ENCODE results near the gene CHST11. TPM values are rescaled to one million over a fixed set of nuclear protein-coding genes. Genes with fewer than 3 reads are reported as not detected.

Gene CHST11
- total and polyA plus RNA-seq, 2 of the 4 experiments (the other 2 are of a cell fraction), result 1.4 to 2.7 TPM

DNA sequence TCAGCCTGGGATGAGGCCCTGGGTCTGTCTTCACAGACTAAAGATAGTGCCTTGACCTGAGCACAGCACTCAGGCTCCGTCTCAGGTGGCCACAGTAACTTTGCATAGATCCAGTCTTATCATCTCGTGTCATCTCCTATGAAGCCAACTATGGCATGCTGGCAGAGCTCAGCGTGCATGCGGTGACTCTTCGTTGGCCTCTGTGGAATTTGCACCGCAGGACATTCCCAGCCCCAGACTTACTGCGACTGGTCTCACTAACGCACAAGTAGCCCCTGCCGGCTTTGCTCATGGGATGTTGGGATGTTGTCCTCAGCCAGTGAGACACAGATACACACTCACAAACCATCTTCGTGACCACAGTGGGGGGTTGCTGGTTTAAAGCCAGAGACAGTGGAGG, 199.6 kb downstream of the CHST11 start:
- Histone ChIP-seq H3K27ac (ENCODE audit: insufficient read depth, low read length) (no peak overlapping the region), H3K56ac (ENCODE audit: extremely low read depth, insufficient read depth, low read length) (no peak overlapping the region), H3K14ac (replicated peaks; ENCODE audit: low read depth, low read length) (no peak overlapping the region), H3K18ac (ENCODE audit: low read depth, low read length) (no peak overlapping the region), H3K9me3 (ENCODE audit: control insufficient read depth, insufficient read depth, low read length) (no peaks in the 10 kb centered on the region; the same call in 1 of the 2 replicates), H3K4me3 (ENCODE audit: insufficient read depth, low read depth, low read length) (no peak overlapping the region), H3K4ac (ENCODE audit: low read depth, low read length) (no peak overlapping the region), H3K23ac (ENCODE audit: low read depth, low read length) (no peak overlapping the region), H2AK9ac (replicated peaks; ENCODE audit: low read depth, low read length, poor library complexity) (no peak overlapping the region), H2BK5ac (ENCODE audit: low read depth, low read length, poor library complexity, severe bottlenecking) (no peak overlapping the region), H2AFZ (replicated peaks; ENCODE audit: low read length, poor library complexity) (peak overlapping the region; percentile 10), H2BK20ac (ENCODE audit: low read depth, low read length) (no peak overlapping the region), H3K36me3 (ENCODE audit: control insufficient read depth, insufficient read depth, low read length) (no peaks in the 10 kb centered on the region), H3K9ac (ENCODE audit: low read depth, low read length) (no peak overlapping the region), H2BK15ac (ENCODE audit: low read depth, low read length) (no peak overlapping the region), H3K4me1 (ENCODE audit: control insufficient read depth, insufficient read depth, low read length) (no peaks in the 10 kb centered on the region), H4K5ac (ENCODE audit: low read depth, low read length) (no peak overlapping the region), H2AK5ac (ENCODE audit: low read depth, low read length) (no peak overlapping the region), H4K20me1 (ENCODE audit: insufficient read depth, low read length) (no peaks in the 10 kb centered on the region; the same call in 1 of the 2 replicates), H4K91ac (ENCODE audit: insufficient read depth, low read depth, low read length) (no peak overlapping the region), H3K79me1 (ENCODE audit: low read depth in 1 of 2, low read length in 2 of 2) (no peaks in the 10 kb centered on the region), H2BK120ac (ENCODE audit: low read depth, low read length) (no peak overlapping the region), H3K4me2 (ENCODE audit: low read depth, low read length) (no peak overlapping the region), H3K27me3 (ENCODE audit: control insufficient read depth, insufficient read depth, low read length) (peaks cover 29% of the 10 kb centered on the region), H4K8ac (ENCODE audit: low read depth in 2 of 2, low read length in 2 of 2) (no peak overlapping the region), H3K9me1 (ENCODE audit: insufficient read depth, low read length) (no peaks in the 10 kb centered on the region; the same call in 1 of the 2 replicates)
- intact Hi-C loops (cut with micrococcal nuclease) (loop anchor here (5.0 kb wide), 1 partner anchor 919 kb away; no protein-coding TSS in a partner anchor), dilution Hi-C loops (cut with HindIII; ENCODE audit: low sequenced_read_pairs, unreplicated experiment) (no loop called here), in situ Hi-C loops (cut with MboI; ENCODE audit: low sequenced_read_pairs) (no loop called here)
- ATAC-seq (ENCODE audit: low read depth) (no peak), DNase-seq (no peak)
- ChIA-PET POLR2A (ENCODE audit: unreplicated experiment) (no interaction called here), CTCF (no interaction called here)
- BruUV-seq (replicated peaks), result no TSS peak
- TF ChIP-seq, protein P1, sequence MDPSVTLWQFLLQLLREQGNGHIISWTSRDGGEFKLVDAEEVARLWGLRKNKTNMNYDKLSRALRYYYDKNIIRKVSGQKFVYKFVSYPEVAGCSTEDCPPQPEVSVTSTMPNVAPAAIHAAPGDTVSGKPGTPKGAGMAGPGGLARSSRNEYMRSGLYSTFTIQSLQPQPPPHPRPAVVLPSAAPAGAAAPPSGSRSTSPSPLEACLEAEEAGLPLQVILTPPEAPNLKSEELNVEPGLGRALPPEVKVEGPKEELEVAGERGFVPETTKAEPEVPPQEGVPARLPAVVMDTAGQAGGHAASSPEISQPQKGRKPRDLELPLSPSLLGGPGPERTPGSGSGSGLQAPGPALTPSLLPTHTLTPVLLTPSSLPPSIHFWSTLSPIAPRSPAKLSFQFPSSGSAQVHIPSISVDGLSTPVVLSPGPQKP (IDR thresholded peaks at IDR 0.05; ENCODE audit: borderline replicate concordance, low read depth, low read length), result no peak
- TF ChIP-seq MAZ (IDR thresholded peaks at IDR 0.05; ENCODE audit: borderline replicate concordance, low read depth, low read length), result no peak
- no peak for TF ChIP-seq CEBPB (IDR thresholded peaks at IDR 0.05; ENCODE audit: low read depth, low read length)
- 69% methylated on average over 4 of the region's 10 CpGs; no CpG with 5 or more reads in 1 of the 2 experiments for WGBS, 2 experiments (ENCODE audit: extremely low coverage in 2 of 2, insufficient read length in 1 of 2)
